GM19043 (cell line): ENCODE results near the gene TMPRSS7.

ENCODE experiments used
- ATAC-seq: cut with Tn5 transposase; IDR thresholded peaks from one replicate; pipeline ENCODE4 v1.9.1; 2021; ENCODE audit warnings: low read depth; ENCODE audit not compliant: unreplicated experiment

The TMPRSS7 gene

GRCh38 chr3:112093180-112093522, 58.6 kb downstream of the TMPRSS7 start:
- no peak for ATAC-seq

- ATAC-seq = no peak
Observed at GRCh38 chr3:112095731-112096130, 61.2 kb downstream of the TMPRSS7 start.

- ATAC-seq = no peak
Observed at GRCh38 chr3:112096176-112096575, 61.6 kb downstream of the TMPRSS7 start.

- no peak for ATAC-seq
Observed at GRCh38 chr3:112097378-112097777, 62.8 kb downstream of the TMPRSS7 start.

GRCh38 chr3:112101916-112102315, 67.4 kb downstream of the TMPRSS7 start:
- no peak for ATAC-seq

GRCh38 chr3:112104774-112105173, 70.2 kb downstream of the TMPRSS7 start:
- no peak for ATAC-seq

GRCh38 chr3:112109322-112109721, 74.8 kb downstream of the TMPRSS7 start:
- ATAC-seq = no peak

- peak; percentile 45 for ATAC-seq
Observed at GRCh38 chr3:112111785-112112402, 77.4 kb downstream of the TMPRSS7 start.

- ATAC-seq = no peak
Observed at GRCh38 chr3:112114576-112115160, 80.1 kb downstream of the TMPRSS7 start.

GRCh38 chr3:112115161-112115739, 80.7 kb downstream of the TMPRSS7 start:
- peak; percentile 26 for ATAC-seq

- ATAC-seq = no peak
Observed at GRCh38 chr3:112115806-112116383, 81.4 kb downstream of the TMPRSS7 start.

GRCh38 chr3:112116748-112117186, 82.2 kb downstream of the TMPRSS7 start:
- ATAC-seq = no peak

- no peak for ATAC-seq
Observed at GRCh38 chr3:112117415-112117814, 82.9 kb downstream of the TMPRSS7 start.

- no peak for ATAC-seq
Observed at GRCh38 chr3:112117841-112118571, 83.5 kb downstream of the TMPRSS7 start.

- ATAC-seq = no peak
Observed at GRCh38 chr3:112119962-112120836, 85.7 kb downstream of the TMPRSS7 start.

GRCh38 chr3:112121577-112122547, 87.3 kb downstream of the TMPRSS7 start:
- ATAC-seq = no peak

- no peak for ATAC-seq
Observed at GRCh38 chr3:112122870-112123269, 88.3 kb downstream of the TMPRSS7 start.

GRCh38 chr3:112123548-112123947, 89.0 kb downstream of the TMPRSS7 start:
- no peak for ATAC-seq
